Skin of body (tissue), 2 donors: ENCODE data around the gene SCN8A. TPM values are rescaled to one million over a fixed set of nuclear protein-coding genes. Genes with fewer than 3 reads are reported as not detected.

Experiments used
- DNase-seq: peaks from one replicate; lab custom pipeline; 2025; lab: John Stamatoyannopoulos, UW
- total RNA-seq: library from RNA; depleted of rRNA; stranded (reverse); fragments of >200 nt; gene quantifications from one replicate; pipeline ENCODE4 v1.2.3, GENCODE V29; 2014

Gene SCN8A
- total RNA-seq, 1 donor from 2014 or later: 4.1 TPM

- no peak for DNase-seq
Observed at GRCh38 chr12:51850081-51850964, 259.3 kb downstream of the SCN8A start.

DNA sequence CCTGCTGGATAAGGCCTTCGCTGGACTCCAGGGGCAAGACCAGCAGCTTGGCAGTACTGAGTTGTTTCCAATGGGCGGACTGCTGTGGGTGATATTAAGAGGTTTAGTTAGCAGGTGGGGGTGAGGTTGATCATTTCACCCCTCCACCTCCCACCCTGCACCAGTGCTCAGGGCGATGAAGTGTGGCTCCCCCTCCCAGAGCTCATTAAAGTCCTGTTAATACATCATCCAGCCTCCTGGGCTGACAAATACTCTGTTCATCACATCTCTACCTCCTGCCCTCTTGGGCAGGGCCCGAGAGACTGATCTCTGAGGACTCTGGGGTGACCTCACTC, 259.9 kb downstream of the SCN8A start:
- no peak for DNase-seq

DNA sequence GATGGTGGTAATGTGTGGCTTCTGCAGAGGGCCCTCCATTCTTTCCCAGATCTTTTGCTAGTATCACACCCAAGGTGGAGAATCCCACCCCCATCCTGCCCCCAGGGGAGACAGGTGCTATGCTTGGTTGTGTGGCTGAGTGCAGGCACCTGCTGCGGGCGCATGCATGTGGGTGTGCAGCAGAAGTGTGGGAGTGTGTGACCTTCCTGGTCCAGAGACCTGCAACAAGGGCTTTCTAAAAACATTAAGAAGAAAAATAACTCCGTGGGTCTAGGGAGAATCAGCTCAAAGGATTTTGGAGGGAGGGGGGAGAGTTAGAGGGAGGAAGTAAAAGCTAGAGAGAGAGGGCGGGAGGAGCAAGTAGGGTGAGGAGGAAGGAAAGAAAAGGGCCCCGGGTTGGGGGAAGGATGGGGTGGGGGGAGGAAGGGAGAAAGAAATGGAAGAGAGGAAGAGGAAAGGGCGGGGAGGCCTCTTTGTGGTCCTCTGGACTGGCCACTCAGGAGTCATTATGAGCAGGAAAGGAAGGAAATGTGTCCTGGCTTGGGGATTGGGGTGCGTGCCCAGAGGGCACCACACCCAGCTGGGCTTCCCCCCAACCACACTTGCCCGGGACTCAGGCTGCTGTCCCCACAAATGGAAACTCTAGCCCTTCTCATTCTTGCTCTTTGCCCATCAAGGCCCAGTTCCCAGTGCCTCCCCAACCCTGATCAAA, 260.5 kb downstream of the SCN8A start:
- DNase-seq: no peak

GRCh38 chr12:51852404-51853137, 261.5 kb downstream of the SCN8A start:
- DNase-seq: peak; percentile 34

GRCh38 chr12:51855586-51856428, 264.8 kb downstream of the SCN8A start:
- no peak for DNase-seq

- DNase-seq: no peak
Observed at GRCh38 chr12:51860986-51861385, 270.0 kb downstream of the SCN8A start.

Other genes with a start within 250 kb of the SCN8A start
- gene CELA1, start 244.6 kb upstream of the SCN8A start, total RNA-seq: not detected
- 4.9 TPM for gene GALNT6, start 199.8 kb upstream of the SCN8A start, total RNA-seq
- 1.9 TPM for gene SLC4A8, start 166.4 kb upstream of the SCN8A start, total RNA-seq